ENCODE results near the gene PRSS22. TPM values are rescaled to one million over a fixed set of nuclear protein-coding genes. Genes with fewer than 3 reads are reported as not detected.

PRSS22 gene
- polyA plus RNA-seq, 1 donor from 2014 or later: not detected

DNA sequence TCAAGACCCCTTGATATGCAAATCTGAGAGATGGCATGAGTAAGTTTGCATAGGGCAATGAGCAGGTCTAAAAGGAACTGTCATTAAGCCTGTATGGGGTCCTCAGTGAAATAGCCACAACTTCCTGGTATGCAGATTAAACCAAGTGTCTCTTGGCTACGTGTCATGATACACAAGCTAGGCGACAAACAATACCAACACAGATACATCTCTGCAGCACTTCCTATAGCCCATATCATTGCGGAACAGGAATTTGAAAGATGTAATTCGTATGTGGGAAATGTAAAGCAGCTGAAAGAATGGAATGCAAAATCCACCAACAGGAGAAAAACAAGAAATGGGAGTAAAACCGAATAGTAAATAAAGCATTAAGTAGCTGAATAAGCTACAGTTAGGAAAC is 12.9 kb downstream of the PRSS22 start:
- H3K79me2 ChIP-seq (replicated peaks; ENCODE audit: insufficient read depth, low read length): no peaks in the 10 kb centered on the region
- H3K9me3 ChIP-seq (ENCODE audit: low read length): no peaks in the 10 kb centered on the region
- no peak overlapping the region for H3K4me3 ChIP-seq (ENCODE audit: low read length)
- H3K36me3 ChIP-seq (ENCODE audit: insufficient read depth, low read length): no peaks in the 10 kb centered on the region
- no peaks in the 10 kb centered on the region for H4K20me1 ChIP-seq (ENCODE audit: insufficient read depth)
- TF ChIP-seq MXI1 (conservative IDR thresholded peaks at IDR 0.05; ENCODE audit: poor library complexity, severe bottlenecking) (no peak), RAD21 (conservative IDR thresholded peaks at IDR 0.05) (no peak), SMC3 (conservative IDR thresholded peaks at IDR 0.05; ENCODE audit: poor library complexity) (no peak), EZH2 (IDR thresholded peaks at IDR 0.05; ENCODE audit: borderline replicate concordance, insufficient read depth, low read length, poor library complexity, severe bottlenecking) (no peak), EP300 (conservative IDR thresholded peaks at IDR 0.05; ENCODE audit: poor library complexity, severe bottlenecking) (no peak)
- no peak overlapping the region for H3K9ac ChIP-seq (ENCODE audit: low read length)
- H3K9me2 ChIP-seq (ENCODE audit: insufficient read depth, low read length): no peaks in the 10 kb centered on the region
- H2AFZ ChIP-seq (ENCODE audit: low read depth, low read length): no peak overlapping the region
- H3K27me3 ChIP-seq (ENCODE audit: insufficient read depth, low read depth, low read length): no peaks in the 10 kb centered on the region
- H3K4me2 ChIP-seq (ENCODE audit: low read length): no peak overlapping the region
- H3F3A ChIP-seq (ENCODE audit: insufficient read depth, low read length, poor library complexity, severe bottlenecking): no peaks in the 10 kb centered on the region
- H3K27ac ChIP-seq (ENCODE audit: low read length): no peak overlapping the region

- H3K27ac ChIP-seq (ENCODE audit: low read length): no peak overlapping the region
- H3K4me3 ChIP-seq (ENCODE audit: low read length): no peak overlapping the region
- H3K9ac ChIP-seq (ENCODE audit: low read length): no peak overlapping the region
- no peaks in the 10 kb centered on the region for H3K27me3 ChIP-seq (ENCODE audit: insufficient read depth, low read depth, low read length)
- H2AFZ ChIP-seq (ENCODE audit: low read depth, low read length): no peak overlapping the region
- no peak for TF ChIP-seq EZH2 (IDR thresholded peaks at IDR 0.05; ENCODE audit: borderline replicate concordance, insufficient read depth, low read length, poor library complexity, severe bottlenecking)
- no peak for TF ChIP-seq MXI1 (conservative IDR thresholded peaks at IDR 0.05; ENCODE audit: poor library complexity, severe bottlenecking)
- no peak for TF ChIP-seq TAF1 (IDR thresholded peaks at IDR 0.05; ENCODE audit: low read depth)
- TF ChIP-seq, protein P1, sequence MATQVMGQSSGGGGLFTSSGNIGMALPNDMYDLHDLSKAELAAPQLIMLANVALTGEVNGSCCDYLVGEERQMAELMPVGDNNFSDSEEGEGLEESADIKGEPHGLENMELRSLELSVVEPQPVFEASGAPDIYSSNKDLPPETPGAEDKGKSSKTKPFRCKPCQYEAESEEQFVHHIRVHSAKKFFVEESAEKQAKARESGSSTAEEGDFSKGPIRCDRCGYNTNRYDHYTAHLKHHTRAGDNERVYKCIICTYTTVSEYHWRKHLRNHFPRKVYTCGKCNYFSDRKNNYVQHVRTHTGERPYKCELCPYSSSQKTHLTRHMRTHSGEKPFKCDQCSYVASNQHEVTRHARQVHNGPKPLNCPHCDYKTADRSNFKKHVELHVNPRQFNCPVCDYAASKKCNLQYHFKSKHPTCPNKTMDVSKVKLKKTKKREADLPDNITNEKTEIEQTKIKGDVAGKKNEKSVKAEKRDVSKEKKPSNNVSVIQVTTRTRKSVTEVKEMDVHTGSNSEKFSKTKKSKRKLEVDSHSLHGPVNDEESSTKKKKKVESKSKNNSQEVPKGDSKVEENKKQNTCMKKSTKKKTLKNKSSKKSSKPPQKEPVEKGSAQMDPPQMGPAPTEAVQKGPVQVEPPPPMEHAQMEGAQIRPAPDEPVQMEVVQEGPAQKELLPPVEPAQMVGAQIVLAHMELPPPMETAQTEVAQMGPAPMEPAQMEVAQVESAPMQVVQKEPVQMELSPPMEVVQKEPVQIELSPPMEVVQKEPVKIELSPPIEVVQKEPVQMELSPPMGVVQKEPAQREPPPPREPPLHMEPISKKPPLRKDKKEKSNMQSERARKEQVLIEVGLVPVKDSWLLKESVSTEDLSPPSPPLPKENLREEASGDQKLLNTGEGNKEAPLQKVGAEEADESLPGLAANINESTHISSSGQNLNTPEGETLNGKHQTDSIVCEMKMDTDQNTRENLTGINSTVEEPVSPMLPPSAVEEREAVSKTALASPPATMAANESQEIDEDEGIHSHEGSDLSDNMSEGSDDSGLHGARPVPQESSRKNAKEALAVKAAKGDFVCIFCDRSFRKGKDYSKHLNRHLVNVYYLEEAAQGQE (IDR thresholded peaks at IDR 0.05; ENCODE audit: borderline replicate concordance): no peak
- TF ChIP-seq EP300 (conservative IDR thresholded peaks at IDR 0.05; ENCODE audit: poor library complexity, severe bottlenecking): no peak
- TF ChIP-seq SMC3 (conservative IDR thresholded peaks at IDR 0.05; ENCODE audit: poor library complexity): no peak
- TF ChIP-seq CTCF (IDR thresholded peaks at IDR 0.05; ENCODE audit: poor library complexity, severe bottlenecking): no peak
- TF ChIP-seq POLR2AphosphoS5 (IDR thresholded peaks at IDR 0.05): no peak
- TF ChIP-seq RAD21 (conservative IDR thresholded peaks at IDR 0.05): no peak
- no peaks in the 10 kb centered on the region for H3K36me3 ChIP-seq (ENCODE audit: insufficient read depth, low read length)
- no peaks in the 10 kb centered on the region for H3K9me2 ChIP-seq (ENCODE audit: insufficient read depth, low read length)
- H3K79me2 ChIP-seq (replicated peaks; ENCODE audit: insufficient read depth, low read length): no peaks in the 10 kb centered on the region
- H3K9me3 ChIP-seq (ENCODE audit: low read length): no peaks in the 10 kb centered on the region
- H4K20me1 ChIP-seq (ENCODE audit: insufficient read depth): no peaks in the 10 kb centered on the region
- no peak overlapping the region for H3K4me2 ChIP-seq (ENCODE audit: low read length)
- no peaks in the 10 kb centered on the region for H3F3A ChIP-seq (ENCODE audit: insufficient read depth, low read length, poor library complexity, severe bottlenecking)
These were observed 14.4 kb downstream of the PRSS22 start for GRCh38 chr16:2843526-2843925.
